SIG-M5 treated with dmso at 0.1 percent for 504 hours (cell line): Measurements from ENCODE around the gene PIGO.
A peak's percentile ranks its signal among the peaks of the same experiment; 100 is the strongest.

Experiments
- DNase-seq: peaks from one replicate; lab custom pipeline; 2025; ENCODE audit not compliant: unreplicated experiment; lab: John Stamatoyannopoulos, UW

The PIGO gene

DNA sequence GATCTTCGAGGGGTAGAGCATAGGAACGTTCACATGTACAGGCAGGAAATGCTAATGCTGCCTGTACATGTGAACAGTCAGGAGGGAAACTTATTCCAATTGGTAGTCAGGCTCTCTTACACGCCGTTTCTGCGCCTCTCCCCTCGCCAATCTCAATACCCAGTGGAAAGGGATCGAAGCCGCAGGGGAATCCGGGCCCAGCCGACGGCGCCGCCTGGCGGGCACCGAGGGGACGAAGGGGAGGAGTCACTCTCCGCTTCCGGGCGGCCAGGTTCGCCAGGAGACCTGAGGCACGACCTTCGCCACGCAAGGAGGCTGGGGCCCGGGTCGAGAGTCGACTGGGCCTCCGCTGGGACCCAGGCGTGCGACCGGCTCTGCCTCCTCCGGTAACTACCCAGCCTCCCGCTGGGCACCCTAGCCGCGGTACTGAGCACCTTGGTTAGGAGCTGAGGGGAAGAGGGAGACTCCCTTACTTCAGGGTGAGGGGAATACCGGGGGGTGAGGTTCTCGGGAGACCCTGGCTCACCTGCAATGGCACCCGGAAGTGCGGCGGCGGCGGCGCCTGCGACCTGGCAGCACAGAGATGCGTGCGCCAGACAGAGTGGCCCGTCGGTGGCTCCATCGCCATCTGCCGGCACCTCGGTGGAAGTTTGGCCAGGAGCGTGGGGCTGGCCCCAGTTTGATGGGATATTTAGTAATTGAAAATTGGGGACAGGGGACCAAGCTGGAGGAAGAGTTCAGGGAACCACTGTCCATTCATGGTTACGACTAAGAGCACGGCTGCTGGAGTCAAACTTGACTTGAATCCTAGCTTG is at the start of gene PIGO:
PIGO (minus strand) TSS at position 557 of the 815 bp plus-strand sequence. CDS start 1,026 bp downstream, outside the sequence.
- peak; percentile 76 for DNase-seq

DNA sequence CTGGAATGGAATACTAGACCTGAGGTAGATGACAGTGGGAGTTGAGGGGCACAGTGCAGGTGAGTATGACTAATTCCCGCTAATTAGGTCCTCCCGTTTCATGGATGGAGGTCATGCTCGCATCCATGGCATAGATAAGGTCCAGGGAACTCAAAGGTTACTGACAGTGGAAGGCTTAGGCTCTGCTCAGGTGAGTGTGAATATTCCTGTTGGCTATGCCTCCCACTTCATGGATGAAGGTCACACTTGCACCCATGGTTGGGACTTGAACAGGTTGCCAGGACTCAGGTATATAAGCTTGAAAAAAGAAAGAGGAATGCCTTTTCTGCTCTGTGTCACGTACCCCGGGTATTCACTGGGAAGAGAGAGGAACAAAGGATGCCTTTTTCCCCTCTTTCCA is 45.6 kb upstream of the PIGO start:
- no peak for DNase-seq

DNA sequence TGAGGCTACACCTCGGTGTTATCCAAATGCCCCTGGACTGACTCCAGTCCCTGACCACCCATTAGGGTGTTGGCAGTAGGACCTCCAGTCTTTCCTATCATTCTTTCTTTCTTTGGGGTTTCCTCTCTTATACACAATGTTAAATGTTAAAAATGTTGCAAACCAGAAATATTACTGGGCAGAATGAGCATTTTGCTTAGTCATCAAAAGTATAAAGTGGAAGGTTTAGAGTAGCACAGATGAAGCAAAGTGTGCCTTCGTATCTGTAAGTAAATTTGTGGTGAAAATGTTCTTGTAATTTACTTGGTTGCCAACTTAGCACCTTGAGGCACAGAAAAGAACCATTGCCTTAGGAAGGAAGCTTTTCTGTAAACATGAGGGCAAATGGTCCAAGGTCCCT is 43.7 kb upstream of the PIGO start:
- DNase-seq: no peak

DNA sequence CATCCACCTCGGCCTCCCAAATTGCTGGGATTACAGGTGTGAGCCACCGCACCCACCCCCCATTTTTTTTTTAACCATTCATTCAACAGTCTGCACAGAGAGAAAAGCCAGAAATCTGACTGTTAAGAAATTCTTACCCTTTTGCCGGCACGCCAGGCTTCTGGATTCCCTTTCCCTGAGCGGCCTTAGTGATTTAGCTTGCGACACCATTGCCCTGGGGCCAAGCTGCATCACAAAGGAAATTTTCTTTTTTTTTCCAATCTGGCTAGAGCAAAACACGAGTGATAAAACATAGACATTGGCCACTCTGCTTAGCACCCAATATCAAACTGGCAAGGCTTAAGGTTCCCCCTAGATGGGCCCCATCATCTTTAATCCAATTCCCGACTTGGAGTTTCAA is 40.5 kb upstream of the PIGO start:
- no peak for DNase-seq

DNA sequence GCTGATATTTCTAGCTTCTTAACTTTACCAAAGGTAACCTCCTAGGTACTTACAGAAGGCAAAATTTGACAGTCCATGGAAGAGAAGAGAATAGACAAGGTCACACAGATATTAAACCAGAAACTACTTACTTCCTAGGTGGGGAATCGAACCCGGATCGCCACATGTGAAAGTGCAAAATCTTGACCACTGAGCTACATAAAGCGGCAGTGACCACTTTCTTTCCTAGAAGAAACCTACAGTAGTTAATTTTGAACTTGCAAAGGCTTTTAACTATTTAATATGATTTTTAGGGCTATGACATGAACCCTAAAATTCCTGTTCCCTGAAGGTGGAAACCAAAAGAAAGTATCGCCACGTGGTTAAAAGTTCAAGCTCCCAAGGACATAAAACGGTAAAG is 39.6 kb upstream of the PIGO start:
- no peak for DNase-seq

DNA sequence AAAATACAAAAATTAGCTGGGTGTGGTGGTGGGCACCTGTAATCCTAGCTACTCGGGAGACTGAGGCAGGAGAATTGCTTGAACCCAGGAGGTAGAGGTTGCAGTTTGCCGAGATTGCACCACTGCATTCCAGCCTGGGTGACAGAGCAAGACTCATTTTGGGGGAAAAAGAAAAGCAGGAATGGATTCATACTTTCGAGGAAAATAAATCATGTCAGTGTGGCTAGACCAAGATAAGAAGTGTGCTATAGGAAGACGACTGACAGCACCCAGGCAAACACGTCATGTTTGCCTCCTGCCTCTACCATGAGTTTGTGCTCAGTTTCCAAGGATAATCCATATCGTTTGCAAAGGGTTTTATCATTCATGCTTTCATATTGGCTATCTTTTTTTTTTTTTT is 38.5 kb upstream of the PIGO start:
- DNase-seq: no peak

DNA sequence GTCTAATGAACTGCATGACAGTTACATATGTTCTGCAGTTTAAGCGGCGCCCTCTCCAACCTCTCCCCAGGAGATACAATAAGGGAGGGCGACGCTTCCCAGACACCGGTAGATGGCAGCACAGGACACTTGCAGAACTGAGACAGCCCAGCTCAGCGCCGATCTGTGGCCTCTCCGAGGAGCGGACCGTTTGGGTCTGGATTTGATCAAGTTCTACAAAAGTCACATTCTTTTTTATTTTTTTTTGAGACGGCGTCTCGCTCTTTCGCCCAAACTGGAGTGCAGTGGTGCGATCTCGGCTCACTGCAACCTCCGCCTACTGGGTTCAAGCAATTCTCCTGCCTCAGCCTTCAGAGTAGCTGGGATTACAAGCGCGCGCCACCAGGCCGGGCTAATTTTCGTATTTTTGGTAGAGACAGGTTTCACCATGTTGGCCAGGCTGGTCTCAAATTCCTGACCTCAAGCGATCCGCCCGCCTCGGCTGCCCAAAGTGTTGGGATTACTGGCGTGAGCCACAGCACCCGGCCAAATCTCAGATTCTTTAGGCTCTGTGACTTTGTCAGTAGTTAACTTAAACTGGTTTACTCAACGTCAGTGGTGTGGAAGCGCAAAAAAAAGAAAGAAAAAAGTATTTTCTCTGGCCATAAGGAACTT is 20.6 kb upstream of the PIGO start:
- peak; percentile 92 for DNase-seq

DNA sequence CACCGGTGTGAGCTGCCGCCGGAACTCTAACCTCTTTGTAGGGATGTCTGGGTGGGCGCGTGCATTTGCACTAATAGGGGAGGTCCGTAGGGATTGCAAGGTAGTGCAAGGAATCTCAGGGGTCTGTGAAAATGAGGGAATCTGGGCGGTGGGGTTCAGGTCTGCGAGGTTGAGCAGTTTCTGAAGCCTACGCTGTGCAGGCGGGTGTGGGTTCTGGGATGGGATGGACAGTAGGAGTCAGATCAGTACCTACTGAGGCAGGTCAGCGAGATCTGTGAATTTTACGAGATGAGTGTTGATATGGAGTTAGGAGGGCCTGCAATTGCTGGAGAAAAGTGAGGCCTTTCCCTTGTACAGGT is 20.1 kb upstream of the PIGO start:
- DNase-seq: no peak

DNA sequence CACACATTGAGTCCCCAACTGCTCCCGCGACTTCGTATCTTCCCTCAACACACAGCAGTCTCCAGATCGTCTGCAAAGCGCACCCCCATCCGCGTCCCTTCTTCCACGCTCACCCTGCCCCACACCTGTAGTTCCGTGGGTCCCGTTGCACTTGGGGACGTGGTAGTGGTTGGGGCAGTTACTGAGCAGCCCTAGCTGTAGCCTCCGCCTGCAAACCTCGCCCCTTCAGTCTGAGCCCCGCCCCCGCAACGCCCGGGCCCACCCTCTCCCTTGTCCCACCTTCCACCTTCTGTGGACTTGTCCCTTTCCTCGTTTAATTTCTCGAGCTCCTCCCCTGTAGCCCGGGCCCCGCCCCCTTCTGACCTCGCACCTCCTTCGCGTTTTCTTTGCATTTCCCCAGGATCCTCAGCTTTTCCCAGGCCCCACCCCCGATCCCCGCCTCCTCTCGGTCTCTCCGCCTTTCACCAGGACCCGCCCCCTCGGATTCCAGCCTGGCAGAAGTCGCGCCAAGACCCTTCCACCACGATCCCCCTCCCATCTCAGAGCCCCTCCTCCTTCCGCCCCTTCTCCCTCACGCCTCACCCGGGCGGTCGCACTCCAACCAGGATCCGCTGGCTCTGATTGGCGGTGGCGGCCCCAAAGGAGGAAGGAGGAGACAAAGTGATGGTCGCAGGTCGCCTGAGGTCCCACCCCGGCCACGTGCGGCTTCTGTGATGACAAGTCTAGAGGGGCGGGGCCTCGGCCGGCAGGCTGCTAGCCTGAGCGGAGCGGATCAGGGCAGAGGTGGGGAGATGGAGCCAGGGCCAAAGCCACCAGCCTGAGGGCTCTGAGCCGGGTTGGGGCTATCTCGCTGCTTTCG is 19.5 kb upstream of the PIGO start, which contains the start of gene ATOSB:
ATOSB (minus strand) TSS at position 183 of the 859 bp plus-strand sequence. CDS start 7,588 bp downstream, outside the sequence.
- peak; percentile 96 for DNase-seq

DNA sequence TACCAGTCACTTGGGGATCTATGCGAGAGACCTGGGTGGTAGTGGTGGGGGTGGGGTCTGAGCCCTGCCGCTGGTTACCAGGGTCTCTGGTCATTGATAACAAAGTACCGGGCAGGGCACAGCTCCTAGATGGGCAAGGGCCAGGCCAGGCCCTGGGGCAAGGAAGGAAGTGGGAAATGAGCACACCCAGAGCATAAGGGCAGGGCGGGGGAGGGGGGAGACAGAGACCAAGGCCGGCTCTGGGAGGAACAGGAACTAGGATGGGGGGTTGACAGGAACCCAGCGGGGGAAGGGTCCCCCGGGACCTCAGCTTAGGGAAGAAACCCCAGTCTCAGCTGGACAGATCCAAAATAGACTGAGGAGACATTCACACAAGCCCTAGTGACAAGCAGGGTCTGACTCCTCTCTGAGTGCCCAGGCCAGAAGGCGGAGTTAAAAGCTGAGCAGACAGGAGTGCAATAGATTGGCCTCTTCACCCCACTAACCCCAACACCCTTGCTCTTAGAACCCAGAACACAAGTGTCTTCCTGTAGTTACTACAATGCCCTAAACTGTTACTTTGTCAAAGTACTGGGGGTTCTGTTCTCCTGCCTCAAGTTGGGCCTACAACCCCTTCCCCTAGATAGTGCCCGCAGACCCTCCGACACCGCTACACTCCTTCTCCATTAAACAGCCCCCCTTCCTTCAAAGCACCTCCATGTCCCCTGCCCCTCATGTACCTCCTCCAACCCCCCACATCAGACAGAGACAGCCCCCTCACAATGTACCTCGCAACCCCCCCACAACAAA is 18.6 kb upstream of the PIGO start:
- peak; percentile 75 for DNase-seq

DNA sequence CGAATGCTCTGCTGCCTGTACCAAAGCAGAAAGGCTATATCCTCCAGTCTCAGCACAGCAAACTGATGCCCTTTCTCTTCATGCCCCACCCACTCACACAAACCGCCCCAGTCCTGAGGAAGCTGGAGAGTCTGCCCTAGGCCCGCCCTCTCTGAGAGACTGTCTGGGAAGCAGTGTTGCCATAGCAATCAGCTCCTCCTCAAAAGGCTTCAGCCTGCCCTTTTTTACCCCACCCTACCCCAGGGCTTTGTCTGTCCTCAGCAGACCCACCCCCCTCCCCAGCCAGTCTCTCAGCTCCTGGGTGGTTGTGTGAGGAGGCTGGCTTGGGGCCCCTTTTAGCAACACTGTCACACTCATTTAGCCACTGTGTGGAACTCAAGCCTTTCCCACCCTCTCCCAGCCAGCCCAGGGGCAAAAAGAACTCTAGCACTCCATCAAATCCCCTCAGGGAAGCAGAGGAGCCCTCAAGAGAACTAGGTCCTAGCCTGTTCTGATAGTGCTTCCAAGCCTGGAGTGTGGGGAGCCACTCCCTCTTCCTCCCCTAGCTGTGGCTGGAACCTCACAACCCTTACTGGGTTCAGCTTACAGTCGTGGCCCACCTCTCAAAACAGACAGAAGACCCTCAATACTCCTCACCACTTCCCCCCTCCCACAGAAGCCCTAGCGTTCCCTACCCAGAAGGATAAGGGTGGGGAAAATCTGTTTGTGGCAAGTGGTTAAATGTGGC is 17.9 kb upstream of the PIGO start:
- peak; percentile 93 for DNase-seq

DNA sequence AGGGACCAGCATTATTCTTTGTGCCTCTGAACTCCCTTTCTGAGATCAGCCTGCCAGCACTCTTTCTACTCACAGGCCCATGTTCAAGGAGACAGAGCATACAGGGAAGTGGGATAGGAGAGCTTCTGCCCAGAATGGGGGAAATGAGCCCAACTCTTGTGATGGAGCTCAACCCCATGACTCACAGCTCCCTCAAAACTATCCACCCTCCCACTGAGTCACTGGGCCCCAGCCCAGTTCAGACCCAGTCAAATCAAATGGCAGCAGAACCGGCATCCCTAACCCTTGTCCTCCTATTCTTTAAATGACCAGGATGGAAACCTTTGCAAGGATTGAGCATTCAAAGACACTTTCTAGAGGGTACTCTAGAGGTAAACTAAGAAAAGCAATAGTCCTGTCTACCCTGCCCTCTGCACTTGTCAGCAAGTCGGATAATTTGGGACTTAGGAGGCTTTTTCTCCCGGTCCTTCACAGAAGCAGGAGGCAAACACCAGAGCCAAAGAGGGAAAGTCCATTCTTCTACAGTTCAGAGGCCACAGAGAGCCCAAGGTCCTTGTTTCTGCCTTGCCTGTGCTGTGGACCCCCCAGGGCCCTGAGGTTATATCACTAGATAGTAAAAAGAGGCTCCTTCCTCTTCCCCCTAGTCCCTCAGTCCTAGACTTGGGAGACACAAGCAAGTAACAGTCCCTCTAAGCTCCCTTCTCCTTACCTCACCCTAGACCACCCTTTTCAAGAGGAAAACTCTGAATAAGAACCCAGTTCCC is 16.0 kb upstream of the PIGO start:
- DNase-seq: peak; percentile 3

DNA sequence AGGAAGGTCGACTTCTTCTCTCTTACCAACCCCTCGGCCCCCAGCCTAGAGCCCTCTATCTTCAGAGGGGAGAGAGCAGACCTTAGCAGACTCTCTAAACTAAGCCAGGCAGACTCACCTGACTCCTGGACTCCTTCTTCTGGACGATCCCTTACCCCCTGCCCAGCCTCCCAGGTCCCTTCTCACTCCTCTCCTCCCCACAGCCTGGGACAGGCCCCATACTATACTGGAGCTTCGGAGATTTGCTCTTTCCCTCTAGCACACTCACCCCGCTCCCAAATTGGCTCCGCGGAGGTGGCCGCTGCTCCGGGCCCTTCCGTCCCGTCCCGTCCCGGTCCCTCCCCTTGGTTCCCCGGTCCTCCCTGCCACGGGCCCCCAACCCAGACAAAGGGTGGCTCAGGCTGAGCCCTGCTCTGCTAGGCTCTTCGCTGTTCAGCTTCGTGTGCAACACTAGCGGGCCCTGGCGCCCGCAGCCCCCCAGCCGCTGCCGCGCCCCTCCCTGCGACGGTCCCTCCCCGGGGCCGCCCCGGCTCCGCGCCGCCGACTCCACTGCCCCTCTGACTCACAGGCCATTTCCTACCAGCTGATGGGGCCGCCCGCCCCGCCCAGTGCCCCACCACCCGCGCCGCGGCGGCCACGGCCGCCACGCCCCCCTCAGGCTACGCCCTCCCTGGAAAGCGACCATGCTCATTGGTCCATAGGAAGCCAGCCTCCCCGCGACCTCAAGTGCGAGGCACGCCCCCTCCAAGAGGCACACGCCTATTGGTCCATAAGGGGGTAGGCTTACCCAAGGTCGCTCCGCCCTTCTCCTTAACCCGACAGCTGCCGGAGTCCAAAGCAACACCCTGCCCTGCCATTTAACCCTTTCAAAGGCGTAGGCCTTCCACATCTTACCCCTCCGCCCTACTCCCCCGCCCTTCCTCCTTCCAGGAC is 14.9 kb upstream of the PIGO start:
- DNase-seq: peak; percentile 95

DNA sequence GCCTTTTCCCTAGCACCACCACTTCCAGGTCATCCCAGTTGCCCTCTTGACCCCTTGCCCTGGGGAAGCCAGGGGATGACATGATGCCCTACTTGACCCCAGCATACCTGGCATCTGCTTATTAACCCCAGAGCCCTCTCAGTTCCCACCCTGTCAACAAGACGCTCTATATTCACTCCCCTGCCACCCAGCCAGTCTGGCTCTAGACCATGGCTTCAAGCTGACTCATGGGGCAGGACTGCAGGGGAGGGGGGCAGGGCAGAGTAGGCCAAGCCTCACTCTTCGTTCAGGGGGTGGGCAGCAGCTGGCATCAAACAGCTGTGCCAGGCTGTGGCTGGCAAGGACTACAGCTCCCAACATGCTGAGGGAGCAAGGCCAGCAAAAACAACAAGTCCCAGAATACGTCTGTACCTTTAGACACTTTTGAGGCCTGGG is 14.0 kb upstream of the PIGO start:
- no peak for DNase-seq

DNA sequence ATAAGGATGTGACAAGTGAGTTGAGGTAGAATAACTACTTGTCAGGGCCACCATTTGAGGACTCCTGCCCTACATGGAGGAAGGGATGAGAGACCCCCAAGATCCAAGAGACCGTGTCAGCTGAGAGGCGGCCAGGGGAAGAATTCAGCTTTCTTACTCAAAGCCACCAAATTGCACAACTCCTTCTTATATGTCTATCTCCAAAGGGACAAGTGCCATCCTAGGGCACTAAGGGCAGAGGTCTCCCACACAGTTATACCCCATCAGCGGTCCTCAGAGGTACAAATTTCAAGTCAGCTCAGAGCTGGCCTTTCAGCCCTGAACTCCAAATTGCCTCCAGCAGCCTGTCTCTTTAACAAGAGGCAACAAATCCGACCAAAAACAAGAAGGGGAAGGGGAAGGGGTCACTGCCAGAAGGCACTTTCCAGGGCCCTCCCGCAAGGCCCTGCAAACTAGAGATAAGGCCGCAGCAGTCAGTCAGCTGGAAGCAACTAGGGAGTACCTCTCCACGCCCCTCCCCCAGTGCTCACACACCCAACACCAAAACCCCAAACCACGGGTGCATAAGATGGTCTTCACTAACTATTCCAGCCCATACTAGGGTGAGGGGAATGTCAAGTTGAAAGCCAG is 12.7 kb upstream of the PIGO start:
- no peak for DNase-seq

DNA sequence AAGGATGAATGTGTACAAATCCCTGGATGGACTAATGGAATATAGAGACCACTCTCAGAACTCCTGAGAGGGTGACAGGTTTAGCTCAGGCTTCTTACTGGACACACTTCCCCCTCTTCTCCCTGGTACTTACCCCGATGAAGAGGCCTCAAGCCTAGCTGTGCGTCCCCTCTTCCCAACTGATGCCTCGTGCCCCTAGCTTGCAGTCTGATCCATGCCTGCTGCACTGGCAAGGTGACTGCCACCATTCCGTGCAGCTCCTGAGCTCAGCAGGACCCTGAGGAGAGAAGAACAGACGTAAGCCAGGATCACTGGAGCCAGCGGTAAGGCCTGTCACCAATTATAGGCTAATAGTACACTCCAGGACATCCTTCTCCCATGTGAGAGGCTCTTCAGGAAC is 12.1 kb upstream of the PIGO start:
- DNase-seq: no peak
